SH-SY5Y (cell line): ENCODE data around the gene TMEM208.

ENCODE experiments used
- GATA2 ChIP-seq: IDR thresholded peaks from 2 replicates; pipeline ENCODE4 v1.6.1; 2011; ENCODE audit warnings: mild to moderate bottlenecking, low read depth, low read length
- GATA3 ChIP-seq: IDR thresholded peaks from 2 replicates; pipeline ENCODE4 v1.6.1; 2011; ENCODE audit warnings: low read depth, mild to moderate bottlenecking, low read length, moderate library complexity

DNA sequence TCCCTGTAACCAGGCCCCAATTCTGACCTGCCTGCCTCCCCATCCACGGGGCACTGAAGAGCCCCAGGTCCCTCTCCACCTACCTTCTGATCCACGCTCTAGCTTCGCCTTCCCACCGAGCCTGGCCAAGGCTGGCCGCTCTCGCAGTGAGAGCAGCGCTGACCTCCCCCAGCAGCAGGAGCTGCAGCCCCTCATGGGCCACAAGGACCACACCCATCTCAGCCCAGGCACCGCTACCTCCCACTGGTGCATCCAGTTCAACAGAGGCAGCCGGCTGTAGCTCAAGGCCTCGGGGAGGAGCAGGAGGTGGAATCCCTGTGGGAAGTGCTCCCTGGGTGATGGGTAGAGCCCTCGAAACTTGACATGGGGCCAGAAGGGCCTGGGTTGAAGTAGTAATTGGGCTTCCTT, 44.0 kb downstream of the TMEM208 start:
- TF ChIP-seq GATA2 = no peak
- TF ChIP-seq GATA3 = no peak
